GM23338 (cell line): ENCODE results near the gene SIGLEC9. TPM values are rescaled to one million over a fixed set of nuclear protein-coding genes. Genes with fewer than 3 reads are reported as not detected.

Experiments used
- ATAC-seq: fragments of 200-7000 bp; cut with Tn5 transposase; 3 replicates; pipeline ENCODE4 v1.9.1; 2020
- DNase-seq: peaks from one replicate; pipeline ENCODE4 v3.0.0-alpha.2; 2015; ENCODE audit warnings: low spot score
- H2AFZ ChIP-seq: fragments of 200-600 bp; sonication (generic); 2 replicates; pipeline ENCODE4 v1.8.0; 2016; ENCODE audit warnings: antibody characterized with exemption, mild to moderate bottlenecking, moderate library complexity
- H3F3A ChIP-seq: fragments of 200-600 bp; sonication (generic); replicated peaks from 2 replicates; pipeline ENCODE4 v1.8.0; 2017; ENCODE audit warnings: antibody characterized with exemption, mixed run types, low read depth
- H3K27ac ChIP-seq: fragments of 200-600 bp; sonication (generic); 2 replicates; pipeline ENCODE4 v1.6.1; 2016; ENCODE audit warnings: low read depth
- H3K27me3 ChIP-seq: fragments of 200-600 bp; sonication (generic); 2 replicates; pipeline ENCODE4 v1.8.0; 2016; ENCODE audit warnings: mild to moderate bottlenecking, mixed run types, moderate library complexity; ENCODE audit not compliant: insufficient read depth
- H3K36me3 ChIP-seq: fragments of 200-600 bp; sonication (generic); 2 replicates; pipeline ENCODE4 v1.8.0; 2016; ENCODE audit warnings: mild to moderate bottlenecking; ENCODE audit not compliant: insufficient read depth
- H3K4me1 ChIP-seq: fragments of 200-600 bp; sonication (generic); 2 replicates; pipeline ENCODE4 v1.8.0; 2016; ENCODE audit warnings: mild to moderate bottlenecking, moderate library complexity; ENCODE audit not compliant: insufficient read depth
- H3K4me2 ChIP-seq: fragments of 200-600 bp; sonication (generic); 2 replicates; pipeline ENCODE4 v1.7.1; 2017; ENCODE audit warnings: mixed run types
- H3K4me3 ChIP-seq: fragments of 200-600 bp; sonication (generic); 2 replicates; pipeline ENCODE4 v1.6.1; 2016; ENCODE audit warnings: mixed run types
- H3K79me2 ChIP-seq: fragments of 200-600 bp; sonication (generic); replicated peaks from 2 replicates; pipeline ENCODE4 v1.8.0; 2017; ENCODE audit warnings: mild to moderate bottlenecking; ENCODE audit not compliant: insufficient read depth
- H3K9me2 ChIP-seq: fragments of 200-600 bp; sonication (generic); 2 replicates; pipeline ENCODE4 v1.8.0; 2017; ENCODE audit not compliant: insufficient read depth
- H4K20me1 ChIP-seq: fragments of 200-600 bp; sonication (generic); replicated peaks from 2 replicates; pipeline ENCODE4 v1.8.0; 2017; ENCODE audit warnings: mild to moderate bottlenecking; ENCODE audit not compliant: insufficient read depth
- H3K27ac Mint-ChIP-seq: 2 replicates; pipeline ENCODE4 v1.8.0; 2020; ENCODE audit warnings: inconsistent platforms, mild to moderate bottlenecking, moderate library complexity, mixed read lengths
- H3K27me3 Mint-ChIP-seq: 3 replicates; pipeline ENCODE4 v1.8.0; 2022; ENCODE audit warnings: low read depth, mild to moderate bottlenecking, moderate library complexity, mixed read lengths, inconsistent platforms; ENCODE audit not compliant: insufficient read depth, poor library complexity
- H3K36me3 Mint-ChIP-seq: 3 replicates; pipeline ENCODE4 v1.8.0; 2021; ENCODE audit warnings: low read depth, mild to moderate bottlenecking, inconsistent platforms, moderate library complexity, mixed read lengths
- H3K4me1 Mint-ChIP-seq: 3 replicates; pipeline ENCODE4 v1.8.0; 2020; ENCODE audit warnings: mild to moderate bottlenecking, inconsistent platforms, mixed read lengths
- H3K4me3 Mint-ChIP-seq: 3 replicates; pipeline ENCODE4 v1.8.0; 2021; ENCODE audit warnings: moderate library complexity, mild to moderate bottlenecking, inconsistent platforms, mixed read lengths
- H3K9me3 Mint-ChIP-seq: 3 replicates; pipeline ENCODE4 v1.8.0; 2020; ENCODE audit warnings: moderate library complexity, mild to moderate bottlenecking, inconsistent platforms, mixed read lengths
- CREB1 ChIP-seq: fragments of 250-450 bp; sonication (Bioruptor Pico); IDR thresholded peaks from 2 replicates; pipeline ENCODE4 v1.5.0; 2020; ENCODE audit warnings: low read depth, mild to moderate bottlenecking, moderate library complexity
- CTCF ChIP-seq, 2 experiments: fragments of 200-600 bp in 1 of 2; sonication (generic) in 1 of 2; conservative IDR thresholded peaks; 2 replicates each; pipeline versions ENCODE4 v1.5.1 to v1.6.1; 2016 to 2017; ENCODE audit warnings: antibody characterized with exemption in 2 of 2, low read depth in 2 of 2, mild to moderate bottlenecking in 2 of 2, moderate library complexity in 1 of 2
- ETS1 ChIP-seq: IDR thresholded peaks from 2 replicates; pipeline ENCODE4 v1.6.1; 2016; ENCODE audit warnings: antibody characterized with exemption
- EZH2 ChIP-seq: fragments of 200-600 bp; sonication (generic); IDR thresholded peaks from one replicate; pipeline ENCODE4 v1.8.0; 2017; ENCODE audit warnings: antibody characterized with exemption, mild to moderate bottlenecking, low read depth; ENCODE audit not compliant: unreplicated experiment
- EZH2phosphoT487 ChIP-seq: fragments of 200-600 bp; sonication (generic); IDR thresholded peaks from one replicate; pipeline ENCODE4 v1.8.1; 2018; ENCODE audit warnings: antibody characterized with exemption; ENCODE audit not compliant: unreplicated experiment
- JUNB ChIP-seq: IDR thresholded peaks from one replicate; pipeline ENCODE4 v1.6.1; 2016; ENCODE audit warnings: antibody characterized with exemption; ENCODE audit not compliant: unreplicated experiment
- NANOG ChIP-seq: IDR thresholded peaks from 2 replicates; pipeline ENCODE4 v1.6.1; 2016; ENCODE audit warnings: antibody characterized with exemption, borderline replicate concordance
- POLR2AphosphoS5 ChIP-seq: IDR thresholded peaks from 2 replicates; pipeline ENCODE4 v1.6.1; 2016; ENCODE audit warnings: antibody characterized with exemption, low read depth
- REST ChIP-seq: IDR thresholded peaks from one replicate; pipeline ENCODE4 v1.6.1; 2018; ENCODE audit warnings: antibody characterized with exemption; ENCODE audit not compliant: unreplicated experiment
- STAT1 ChIP-seq: IDR thresholded peaks from one replicate; pipeline ENCODE4 v1.6.1; 2016; ENCODE audit warnings: antibody characterized with exemption; ENCODE audit not compliant: unreplicated experiment
- ZNF114 ChIP-seq: fragments of 250-450 bp; sonication (Bioruptor Pico); IDR thresholded peaks from 2 replicates; pipeline ENCODE4 v1.5.0; 2020; ENCODE audit warnings: mild to moderate bottlenecking, moderate library complexity
- ZNF331 ChIP-seq: fragments of 250-450 bp; sonication (Bioruptor Pico); IDR thresholded peaks from 2 replicates; pipeline ENCODE4 v1.5.0; 2020; ENCODE audit warnings: low read depth, mild to moderate bottlenecking, moderate library complexity
- ZNF462 ChIP-seq: fragments of 250-450 bp; sonication (Bioruptor Pico); IDR thresholded peaks from 2 replicates; pipeline ENCODE4 v1.5.0; 2020; ENCODE audit warnings: mild to moderate bottlenecking, moderate library complexity
- polyA plus RNA-seq: library from polyadenylated mRNA; unstranded; fragments of >200 nt; fragmentation: Nextera tagmentation; extraction: Ambion mirVana; gene quantifications from 2 replicates; pipeline ENCODE4 v1.2.1, GENCODE V29; 2016
- total RNA-seq: library from RNA; depleted of rRNA; stranded (reverse); fragments of >200 nt; shearing (Covaris generic); gene quantifications from 2 replicates; pipeline ENCODE4 v1.2.3, GENCODE V29; 2014

The SIGLEC9 gene
- total and polyA plus RNA-seq, 2 experiments from 2014 or later = not detected

- TF ChIP-seq REST = no peak
Observed at GRCh38 chr19:51161266-51161665, 36.6 kb downstream of the SIGLEC9 start (continued).

GRCh38 chr19:51161867-51162496 is 37.3 kb downstream of the SIGLEC9 start:
- H3K36me3 ChIP-seq = no peaks in the 10 kb centered on the region
- no peak overlapping the region for H3K4me2 ChIP-seq
- no peak overlapping the region for H3K4me3 ChIP-seq
- no peaks in the 10 kb centered on the region for H4K20me1 ChIP-seq
- no peaks in the 10 kb centered on the region for H3K79me2 ChIP-seq
- Mint-ChIP-seq H3K36me3 (no peaks in the 10 kb centered on the region), H3K9me3 (no peaks in the 10 kb centered on the region; the same call in 1 of the 3 replicates), H3K4me1 (0 out of 3 replicates have a peak, but pooled peaks cover 2% of the 10 kb centered on the region), H3K27ac (no peak overlapping the region), H3K4me3 (no peak overlapping the region), H3K27me3 (peaks cover 7% of the 10 kb centered on the region)
- H3K27me3 ChIP-seq = no peaks in the 10 kb centered on the region
- no peak for ATAC-seq
- no peak for DNase-seq
- no peaks in the 10 kb centered on the region for H3K4me1 ChIP-seq
- H2AFZ ChIP-seq = no peak overlapping the region
- H3K9me2 ChIP-seq = no peaks in the 10 kb centered on the region
- no peak overlapping the region for H3K27ac ChIP-seq
- no peaks in the 10 kb centered on the region for H3F3A ChIP-seq
- TF ChIP-seq ZNF462 (CRISPR knock-in tag) = no peak
- TF ChIP-seq CREB1 (CRISPR knock-in tag) = no peak
- TF ChIP-seq NANOG = no peak
- no peak for TF ChIP-seq EZH2phosphoT487
- TF ChIP-seq CTCF (conservative IDR thresholded peaks at IDR 0.05; ENCODE audit: low read depth in 2 of 2) = no peak
- no peak for TF ChIP-seq ETS1
- TF ChIP-seq STAT1 = no peak
- TF ChIP-seq JUNB = no peak
- TF ChIP-seq ZNF114 (CRISPR knock-in tag) = no peak
- no peak for TF ChIP-seq EZH2
- no peak for TF ChIP-seq ZNF331
- TF ChIP-seq POLR2AphosphoS5 = no peak
